Stimulated activated CD4-positive, alpha-beta T cell treated with anti-CD3 and anti-CD28 coated beads, Interleukin-4, amount 100 ng/mL, for 24 hours (primary cell): ENCODE results near the gene LAMTOR3.
A peak's percentile ranks its signal among the peaks of the same experiment; 100 is the strongest.

Experiments used
- DNase-seq: peaks from one replicate; pipeline ENCODE4 v3.0.0-alpha.2; 2020

LAMTOR3 gene

GRCh38 chr4:99894161-99894997 lies at the start of gene LAMTOR3:
Gene LAMTOR3 (minus strand): TSS chr4:99894427. CDS start chr4:99893963, 464 bp downstream.
- peak; percentile 91 for DNase-seq

- no peak for DNase-seq
Observed at GRCh38 chr4:99938243-99938753, 44.1 kb upstream of the LAMTOR3 start.

- DNase-seq = no peak
Observed at GRCh38 chr4:99934891-99935290, 40.7 kb upstream of the LAMTOR3 start.

- no peak for DNase-seq
Observed at GRCh38 chr4:99927566-99927965, 33.3 kb upstream of the LAMTOR3 start.

- no peak for DNase-seq
Observed at GRCh38 chr4:99921174-99921573, 26.9 kb upstream of the LAMTOR3 start.

- no peak for DNase-seq
Observed at GRCh38 chr4:99918656-99919055, 24.4 kb upstream of the LAMTOR3 start.

GRCh38 chr4:99917575-99917974 lies 23.3 kb upstream of the LAMTOR3 start:
- DNase-seq = no peak

GRCh38 chr4:99915449-99915848 lies 21.2 kb upstream of the LAMTOR3 start:
- DNase-seq = no peak

GRCh38 chr4:99894998-99895397 lies 771 bp upstream of the LAMTOR3 start:
- no peak for DNase-seq

- no peak for DNase-seq
Observed at GRCh38 chr4:99893839-99894160, 427 bp downstream of the LAMTOR3 start.

GRCh38 chr4:99893029-99893428 lies 1.2 kb downstream of the LAMTOR3 start:
- DNase-seq = no peak

- no peak for DNase-seq
Observed at GRCh38 chr4:99891351-99891750, 2.9 kb downstream of the LAMTOR3 start.

- DNase-seq = no peak
Observed at GRCh38 chr4:99887837-99888236, 6.4 kb downstream of the LAMTOR3 start.

GRCh38 chr4:99886146-99886545 lies 8.1 kb downstream of the LAMTOR3 start:
- no peak for DNase-seq

- DNase-seq = no peak
Observed at GRCh38 chr4:99885687-99886086, 8.5 kb downstream of the LAMTOR3 start.

- peak; percentile 30 for DNase-seq
Observed at GRCh38 chr4:99885063-99885664, 9.1 kb downstream of the LAMTOR3 start.

- no peak for DNase-seq
Observed at GRCh38 chr4:99879458-99879857, 14.8 kb downstream of the LAMTOR3 start.

GRCh38 chr4:99878604-99879003 lies 15.6 kb downstream of the LAMTOR3 start:
- no peak for DNase-seq

- no peak for DNase-seq
Observed at GRCh38 chr4:99876946-99877345, 17.3 kb downstream of the LAMTOR3 start.

GRCh38 chr4:99875071-99875470 lies 19.2 kb downstream of the LAMTOR3 start:
- DNase-seq = no peak

GRCh38 chr4:99872570-99872969 lies 21.7 kb downstream of the LAMTOR3 start:
- DNase-seq = no peak

- DNase-seq = no peak
Observed at GRCh38 chr4:99868126-99868596, 26.1 kb downstream of the LAMTOR3 start.

- no peak for DNase-seq
Observed at GRCh38 chr4:99863804-99864203, 30.4 kb downstream of the LAMTOR3 start.
